Urothelium cell line (cell line): ENCODE measurements around the gene GPR157.

Source experiments
- DNase-seq: peaks from one replicate; pipeline ENCODE4 v3.0.0; 2011; ENCODE audit warnings: low spot score, mixed read lengths
- FAIRE-seq: peaks from 2 replicates; lab custom pipeline; 2011; peaks lifted over from hg19 to GRCh38; lab: Jason Lieb, UNC

Gene GPR157

GRCh38 chr1:9093581-9093980, 35.3 kb downstream of the GPR157 start:
- no peak for DNase-seq
- FAIRE-seq: no peak

DNA sequence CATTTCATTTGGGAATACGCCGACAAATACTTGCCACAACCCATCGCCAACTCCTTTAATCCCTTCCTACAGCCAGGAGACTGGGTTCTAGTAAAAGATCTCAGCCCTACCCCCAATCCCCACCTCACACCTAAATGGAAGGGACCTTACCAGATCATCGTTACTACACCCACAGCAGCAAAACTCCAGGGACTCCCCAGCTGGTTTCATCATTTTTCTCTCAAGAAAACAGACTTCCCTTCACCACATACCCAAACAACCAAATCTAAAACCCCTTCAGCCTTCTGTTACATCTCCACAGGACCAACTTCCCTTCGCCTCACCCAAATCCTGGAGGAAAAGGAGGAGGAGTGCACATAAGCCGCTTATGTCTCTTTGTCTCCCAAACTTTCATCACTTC, 35.8 kb downstream of the GPR157 start:
- DNase-seq (no peak), FAIRE-seq (no peak)

DNA sequence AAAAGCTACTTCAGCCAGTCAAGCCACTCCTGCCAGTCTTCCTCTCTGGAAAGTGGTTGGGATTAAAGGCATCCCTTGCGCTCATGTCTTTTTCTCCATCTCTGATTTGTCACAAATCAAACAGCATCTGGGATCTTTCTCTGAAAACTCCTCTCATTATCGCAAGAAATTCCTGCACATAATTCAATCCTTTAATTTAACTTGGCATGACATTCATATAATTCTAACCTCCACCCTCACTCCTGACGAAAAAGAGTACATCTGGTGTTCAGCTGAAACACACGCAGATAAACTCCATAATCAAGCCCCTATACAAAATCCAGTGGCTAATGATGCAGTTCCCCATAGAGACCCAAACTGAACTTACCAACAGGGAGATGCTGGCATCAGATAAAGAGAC, 40.1 kb downstream of the GPR157 start:
- no peak for DNase-seq
- no peak for FAIRE-seq

DNA sequence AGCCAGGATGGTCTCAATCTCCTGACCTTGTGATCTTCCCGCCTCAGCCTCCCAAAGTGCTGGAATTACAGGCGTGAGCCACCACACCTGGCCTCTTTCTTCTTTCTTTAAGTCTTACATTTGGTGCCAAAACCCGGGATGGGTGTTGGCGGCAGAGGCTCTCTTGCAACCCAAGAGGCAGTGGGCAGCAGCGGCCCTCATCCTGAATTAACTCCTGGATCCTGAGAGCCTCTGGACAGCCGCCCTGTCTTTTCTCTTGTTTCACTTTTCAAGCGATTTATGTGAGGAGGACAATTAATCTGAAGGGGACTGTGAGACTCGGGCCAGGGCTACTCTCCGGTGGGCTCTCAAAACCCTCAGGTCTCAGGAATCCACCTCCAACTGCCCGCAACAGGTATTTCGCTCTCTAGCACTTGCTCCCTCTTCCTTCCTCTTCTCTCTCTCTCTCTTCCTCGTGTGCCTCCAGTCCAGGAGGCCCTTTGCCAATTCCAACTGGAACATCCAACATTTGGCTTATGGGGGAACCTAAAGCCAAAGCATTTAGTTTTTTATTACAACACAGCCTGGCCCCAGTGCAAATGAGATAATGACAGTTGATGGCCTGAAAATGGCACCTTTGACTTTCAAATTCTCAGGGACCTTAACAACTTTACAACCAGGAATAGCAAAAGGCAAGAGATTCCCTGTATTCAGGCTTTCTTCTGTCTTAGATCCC, 41.3 kb downstream of the GPR157 start:
- DNase-seq (no peak), FAIRE-seq (no peak)

DNA sequence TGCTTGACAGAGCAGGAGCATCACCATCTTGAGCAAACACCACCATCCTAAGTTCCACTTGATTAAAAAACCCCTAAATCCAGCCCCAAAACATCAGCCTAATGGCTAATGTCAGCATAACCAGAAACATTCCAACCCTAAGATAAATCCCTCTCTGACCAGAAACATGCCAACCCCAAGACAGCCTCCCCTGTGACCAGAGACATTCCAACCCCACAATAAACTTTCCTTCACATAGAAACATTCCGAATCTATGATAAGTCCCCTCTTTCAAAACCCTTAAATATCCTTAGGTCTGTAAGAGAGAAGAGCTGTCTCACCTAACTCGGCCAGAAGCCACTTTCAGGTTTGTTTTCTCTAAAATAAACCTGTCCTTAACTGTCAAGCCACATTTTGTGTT, 42.1 kb downstream of the GPR157 start:
- DNase-seq: no peak
- FAIRE-seq: no peak

DNA sequence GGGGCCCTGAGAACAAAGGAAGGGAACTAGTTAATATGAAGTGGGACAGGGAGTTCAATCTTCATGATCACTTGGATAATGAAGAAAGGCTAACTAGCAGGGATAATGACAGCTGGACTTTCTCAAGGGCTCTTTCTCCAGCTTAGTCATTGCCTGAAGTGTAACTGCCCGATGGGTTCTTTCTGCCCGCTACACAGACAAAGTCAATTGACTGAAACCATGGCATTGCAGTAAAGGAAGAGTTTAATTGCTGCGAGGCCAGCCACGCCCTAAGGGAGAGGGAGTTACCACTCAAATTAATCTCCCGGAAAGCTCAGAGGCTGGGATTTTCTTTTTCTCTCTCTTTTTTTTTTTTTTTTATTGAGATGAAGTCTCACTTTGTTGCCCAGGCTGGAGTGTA, 42.9 kb downstream of the GPR157 start:
- no peak for DNase-seq
- no peak for FAIRE-seq

GRCh38 chr1:9085306-9085940, 43.5 kb downstream of the GPR157 start:
- DNase-seq (no peak), FAIRE-seq (no peak)

GRCh38 chr1:9084906-9085305, 44.0 kb downstream of the GPR157 start:
- DNase-seq: no peak
- no peak for FAIRE-seq

DNA sequence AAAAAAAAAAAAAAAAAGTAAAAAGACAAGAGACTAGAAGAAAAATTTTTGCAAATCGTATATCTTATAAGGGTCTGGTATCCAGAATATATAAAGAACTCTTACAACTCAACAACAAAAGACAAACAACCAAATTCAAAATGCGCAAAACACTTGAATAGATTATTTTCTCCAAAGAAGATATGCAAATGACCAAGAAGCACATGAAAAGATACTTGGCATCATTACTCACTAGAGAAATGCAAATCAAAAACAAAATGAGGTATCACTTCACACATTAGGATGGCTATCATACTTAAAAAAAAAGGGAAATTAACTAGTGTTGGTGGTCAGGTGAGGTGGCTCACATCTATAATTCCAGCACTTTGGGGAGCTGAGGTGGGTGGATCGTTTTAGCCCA, 47.4 kb downstream of the GPR157 start:
- no peak for FAIRE-seq
- no peak for DNase-seq

DNA sequence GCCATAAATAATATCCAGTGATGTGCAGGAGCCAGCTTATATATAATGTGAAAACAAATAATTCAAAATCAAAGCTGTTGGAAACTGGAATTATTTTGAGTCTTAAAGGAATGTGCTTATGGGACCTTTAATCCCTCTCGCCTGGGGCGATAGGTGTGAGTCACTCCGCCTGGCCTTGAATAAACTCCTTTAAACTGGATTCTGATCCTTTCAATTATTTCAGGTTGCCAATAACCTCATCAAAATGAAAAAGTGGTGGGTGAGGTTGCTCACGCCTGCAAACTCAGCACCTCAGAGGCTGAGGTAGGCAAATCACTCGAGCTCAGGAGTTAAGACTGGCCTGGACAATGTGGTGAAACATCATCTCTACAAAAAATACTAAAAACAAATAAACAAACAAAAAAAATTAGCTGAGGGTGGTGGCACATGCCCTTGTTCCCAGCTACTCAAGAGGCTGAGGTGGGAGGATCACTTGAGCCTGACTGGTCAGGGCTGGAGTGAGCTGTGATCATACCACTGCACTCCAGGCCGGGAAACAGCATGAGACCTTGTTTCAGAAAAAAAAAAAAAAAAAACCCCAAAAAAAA, 48.1 kb downstream of the GPR157 start:
- no peak for DNase-seq
- no peak for FAIRE-seq

GRCh38 chr1:9079988-9080704, 48.8 kb downstream of the GPR157 start:
- FAIRE-seq: no peak

GRCh38 chr1:9078752-9079500, 50.0 kb downstream of the GPR157 start:
- DNase-seq (no peak), FAIRE-seq (no peak)

More at GRCh38 chr1:9079988-9080704, 48.8 kb downstream of the GPR157 start:
- DNase-seq: no peak

DNA sequence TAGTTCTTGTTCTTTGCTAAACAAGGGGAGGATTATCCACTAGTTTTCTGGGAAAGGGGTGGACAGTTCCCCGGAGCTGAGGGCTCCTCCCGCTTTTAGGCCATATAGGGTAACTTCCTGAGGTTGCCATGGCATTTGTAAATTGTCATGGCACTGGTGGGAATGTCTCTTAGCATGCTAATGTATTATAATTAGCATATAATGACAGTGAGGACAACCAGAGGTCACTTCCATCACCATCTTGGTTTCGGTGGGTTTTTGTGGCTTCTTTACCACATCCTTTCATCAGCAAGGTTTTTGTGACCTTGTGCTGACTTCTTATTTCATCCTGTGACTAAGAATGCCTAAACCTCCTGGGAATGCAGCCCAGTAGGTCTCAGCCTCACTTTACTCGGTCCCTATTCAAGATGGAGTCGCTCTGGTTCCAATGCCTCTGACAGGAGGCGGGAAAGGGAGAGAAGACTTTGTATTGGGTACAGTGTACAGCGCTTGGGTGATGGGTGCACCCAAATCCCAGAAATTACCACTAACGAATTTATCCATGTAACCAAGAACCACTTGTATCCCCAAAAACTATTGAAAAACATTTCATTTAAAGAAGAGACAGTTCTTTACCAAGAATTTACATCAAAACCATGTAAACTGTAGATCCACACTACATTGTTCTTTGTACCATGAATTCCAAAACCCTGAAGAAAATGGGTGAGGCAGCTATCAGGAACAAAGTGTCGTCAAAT, 50.7 kb downstream of the GPR157 start:
- FAIRE-seq: no peak
- DNase-seq: no peak

DNA sequence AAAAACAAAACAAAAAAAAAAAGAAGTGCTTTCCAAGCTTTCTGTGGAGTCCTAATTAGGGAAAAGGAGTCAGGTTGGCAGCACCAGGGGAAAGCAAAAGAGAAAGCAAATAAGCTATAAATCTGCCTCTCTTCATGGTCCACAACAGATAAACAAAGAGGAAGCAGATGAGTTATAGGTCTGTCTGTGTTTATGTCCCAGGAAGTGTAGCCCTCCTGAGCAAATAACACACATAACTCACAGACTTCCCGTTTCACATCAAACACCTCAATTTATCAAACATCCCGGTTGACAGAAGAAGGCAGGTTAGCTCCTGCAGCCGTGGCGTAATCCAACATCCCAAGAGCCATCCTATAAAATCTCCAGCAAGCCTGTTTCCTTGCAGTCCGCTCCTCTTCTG, 53.9 kb downstream of the GPR157 start:
- DNase-seq: no peak
- no peak for FAIRE-seq

DNA sequence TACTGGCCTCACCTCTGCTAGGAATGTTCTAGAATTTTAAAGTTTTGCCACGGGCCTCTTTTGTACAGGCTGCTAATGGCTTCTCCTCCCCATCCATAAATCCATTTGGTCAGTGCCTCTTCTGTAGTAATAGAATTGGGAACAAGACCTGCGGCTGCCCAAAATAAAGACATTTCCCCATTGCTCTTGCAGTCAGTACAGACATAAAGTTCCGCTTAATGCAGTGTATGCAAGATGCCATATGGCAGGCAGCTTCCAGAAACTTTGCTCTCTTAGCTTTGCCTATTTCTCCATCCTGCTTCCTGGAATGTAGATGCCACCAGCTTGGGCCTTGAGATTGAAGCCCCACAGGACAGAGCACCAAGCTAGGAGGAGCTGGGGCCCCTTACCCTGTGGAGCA, 55.8 kb downstream of the GPR157 start:
- FAIRE-seq: no peak
- no peak for DNase-seq

GRCh38 chr1:9071554-9072235, 57.2 kb downstream of the GPR157 start:
- DNase-seq: no peak
- no peak for FAIRE-seq

DNA sequence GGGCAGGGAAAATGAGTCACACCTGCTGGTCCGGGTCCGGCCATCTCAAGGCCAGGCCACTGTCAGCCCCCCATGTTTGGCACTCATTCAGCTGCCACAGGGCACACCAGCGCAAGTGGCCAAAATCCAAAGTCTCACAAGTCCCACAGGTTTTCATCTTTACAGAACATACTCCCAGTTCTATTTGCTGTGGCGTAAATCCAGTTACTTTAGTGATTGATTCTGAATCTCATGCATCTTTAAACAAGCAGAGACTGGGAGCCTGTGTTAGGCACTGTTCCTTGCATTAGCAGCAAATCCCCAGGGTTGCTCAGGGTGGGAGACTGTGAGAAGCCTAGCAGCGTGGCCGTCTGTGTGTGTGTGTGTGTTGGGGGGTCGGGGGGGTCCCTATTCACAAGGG, 58.4 kb downstream of the GPR157 start:
- DNase-seq (no peak), FAIRE-seq (no peak)

GRCh38 chr1:9069326-9070100, 59.4 kb downstream of the GPR157 start, which contains the start of gene SLC2A5:
Gene SLC2A5, minus strand, starts transcription at chr1:9069635. Its CDS starts 99 bp downstream, at chr1:9069536.
- DNase-seq (no peak), FAIRE-seq (no peak)

DNA sequence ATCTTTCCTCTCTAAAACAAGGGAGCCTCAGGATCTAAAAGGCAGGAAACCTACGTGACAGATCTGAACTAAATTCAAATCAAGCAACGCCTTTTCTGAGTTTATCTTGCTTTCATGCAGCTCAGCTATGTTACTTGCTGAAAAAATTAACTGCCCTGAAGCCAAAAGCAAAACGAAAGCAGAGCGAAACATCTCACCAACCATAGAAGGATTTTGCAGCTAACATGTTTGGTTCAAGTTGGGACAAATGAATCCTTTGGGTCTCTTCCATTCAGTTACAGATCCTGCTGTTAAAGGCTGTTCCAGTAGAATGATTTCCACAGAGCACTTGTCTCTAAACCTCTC, 59.9 kb downstream of the GPR157 start:
- no peak for DNase-seq
- FAIRE-seq: no peak
